ENCODE data around the gene PDE10A. TPM values are rescaled to one million over a fixed set of nuclear protein-coding genes. Genes with fewer than 3 reads are reported as not detected.

Gene PDE10A
- total RNA-seq, 6 donors from 2014 or later, result 0.89 to 4.9 (median 1.4) TPM

DNA sequence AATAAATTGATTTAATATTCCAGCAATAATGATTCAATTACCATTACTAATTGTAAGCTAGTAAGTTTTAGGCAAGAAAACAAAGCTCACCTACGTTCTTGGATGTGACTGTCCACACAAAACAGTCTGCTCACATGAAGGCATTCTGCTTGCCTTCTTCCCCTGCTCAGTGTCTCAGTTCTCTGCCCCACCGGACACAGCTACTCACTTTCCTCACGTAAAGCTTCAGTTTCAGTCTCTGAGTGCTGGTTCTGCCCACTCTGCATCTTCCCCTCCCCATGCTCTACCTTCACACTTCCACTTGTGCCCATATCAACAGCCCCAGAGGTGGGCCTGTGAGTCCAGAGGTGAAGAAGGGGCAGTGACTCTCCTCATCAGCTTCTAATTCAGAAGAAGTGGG, 279.7 kb downstream of the PDE10A start:
- no peaks in the 10 kb centered on the region for H3K27me3 ChIP-seq
- H3K4me1 ChIP-seq, result no peaks in the 10 kb centered on the region
- DNase-seq (no peak), ATAC-seq (ENCODE audit: low FRiP score in 2 of 2) (no peak)
- no peak overlapping the region for H3K27ac ChIP-seq
- H3K36me3 ChIP-seq, result no peaks in the 10 kb centered on the region
- no peaks in the 10 kb centered on the region for H3K9me3 ChIP-seq
- 85 to 89% methylated on average over 3 of the region's 3 CpGs for WGBS, 2 donors
- H3K4me3 ChIP-seq, result no peak overlapping the region
- no peak for TF ChIP-seq POLR2A (IDR thresholded peaks at IDR 0.05)
- TF ChIP-seq POLR2AphosphoS5 (IDR thresholded peaks at IDR 0.05), result no peak
- no peak for TF ChIP-seq EP300 (IDR thresholded peaks at IDR 0.05)
- TF ChIP-seq, protein P1, sequence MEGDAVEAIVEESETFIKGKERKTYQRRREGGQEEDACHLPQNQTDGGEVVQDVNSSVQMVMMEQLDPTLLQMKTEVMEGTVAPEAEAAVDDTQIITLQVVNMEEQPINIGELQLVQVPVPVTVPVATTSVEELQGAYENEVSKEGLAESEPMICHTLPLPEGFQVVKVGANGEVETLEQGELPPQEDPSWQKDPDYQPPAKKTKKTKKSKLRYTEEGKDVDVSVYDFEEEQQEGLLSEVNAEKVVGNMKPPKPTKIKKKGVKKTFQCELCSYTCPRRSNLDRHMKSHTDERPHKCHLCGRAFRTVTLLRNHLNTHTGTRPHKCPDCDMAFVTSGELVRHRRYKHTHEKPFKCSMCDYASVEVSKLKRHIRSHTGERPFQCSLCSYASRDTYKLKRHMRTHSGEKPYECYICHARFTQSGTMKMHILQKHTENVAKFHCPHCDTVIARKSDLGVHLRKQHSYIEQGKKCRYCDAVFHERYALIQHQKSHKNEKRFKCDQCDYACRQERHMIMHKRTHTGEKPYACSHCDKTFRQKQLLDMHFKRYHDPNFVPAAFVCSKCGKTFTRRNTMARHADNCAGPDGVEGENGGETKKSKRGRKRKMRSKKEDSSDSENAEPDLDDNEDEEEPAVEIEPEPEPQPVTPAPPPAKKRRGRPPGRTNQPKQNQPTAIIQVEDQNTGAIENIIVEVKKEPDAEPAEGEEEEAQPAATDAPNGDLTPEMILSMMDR (IDR thresholded peaks at IDR 0.05), result no peak

DNA sequence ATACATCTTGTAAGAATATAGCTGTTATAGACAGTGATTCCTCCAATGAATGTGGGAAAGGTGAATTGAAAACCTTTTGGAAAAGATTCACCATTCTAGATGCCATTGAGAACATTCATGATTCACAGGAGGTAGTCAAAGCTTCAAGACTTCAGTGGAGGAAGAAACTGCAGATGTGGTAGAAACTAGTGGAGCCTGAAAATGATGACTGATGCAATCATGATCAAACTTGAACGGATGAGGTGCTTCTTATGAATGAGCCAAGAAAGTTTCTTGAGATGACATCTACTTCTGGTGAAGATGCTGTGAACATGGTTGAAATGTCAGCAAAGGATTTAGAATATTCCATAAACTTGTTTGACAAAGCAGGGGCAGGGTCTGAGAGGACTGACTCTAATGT, 286.9 kb downstream of the PDE10A start:
- no peaks in the 10 kb centered on the region for H3K4me1 ChIP-seq
- DNase-seq, result no peak
- 86 to 100% methylated on average over 1 of the region's 1 CpG for WGBS, 2 donors
- TF ChIP-seq EP300 (IDR thresholded peaks at IDR 0.05) (no peak), POLR2AphosphoS5 (IDR thresholded peaks at IDR 0.05) (no peak)
- TF ChIP-seq, protein P1 (IDR thresholded peaks at IDR 0.05), result no peak
- H3K27me3 ChIP-seq, result no peaks in the 10 kb centered on the region
- no peak overlapping the region for H3K27ac ChIP-seq
- H3K9me3 ChIP-seq, result no peaks in the 10 kb centered on the region
- no peak for ATAC-seq (ENCODE audit: low FRiP score in 2 of 2)
- H3K36me3 ChIP-seq, result no peaks in the 10 kb centered on the region
- no peak overlapping the region for H3K4me3 ChIP-seq

DNA sequence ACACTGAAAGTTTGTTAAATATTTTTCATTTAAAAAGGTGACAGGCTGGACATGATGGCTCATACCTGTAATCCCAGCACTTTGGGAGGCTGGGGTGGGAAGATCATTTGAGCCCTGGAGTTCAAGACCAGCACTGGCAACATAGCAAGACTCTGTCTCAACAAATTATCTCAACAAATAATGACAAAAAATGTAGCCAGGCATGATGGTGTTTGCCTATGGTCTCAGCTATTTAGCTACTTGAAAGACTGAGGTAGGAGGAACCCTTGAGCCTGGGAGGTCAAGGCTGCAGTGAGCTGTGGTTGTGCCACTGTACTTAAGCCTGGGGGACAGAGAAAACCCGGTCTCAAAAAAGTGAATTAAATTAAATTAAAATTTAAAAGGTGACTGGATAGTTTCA, 297.7 kb downstream of the PDE10A start:
- no peaks in the 10 kb centered on the region for H3K9me3 ChIP-seq
- no peak overlapping the region for H3K4me3 ChIP-seq
- H3K4me1 ChIP-seq, result no peaks in the 10 kb centered on the region
- 86 to 93% methylated on average over 1 of the region's 1 CpG for WGBS, 2 donors
- H3K27me3 ChIP-seq, result no peaks in the 10 kb centered on the region
- ATAC-seq (ENCODE audit: low FRiP score in 2 of 2) (no peak), DNase-seq (no peak)
- H3K36me3 ChIP-seq, result no peaks in the 10 kb centered on the region
- H3K27ac ChIP-seq, result no peak overlapping the region
- TF ChIP-seq POLR2A (IDR thresholded peaks at IDR 0.05) (no peak), EP300 (IDR thresholded peaks at IDR 0.05) (no peak), POLR2AphosphoS5 (IDR thresholded peaks at IDR 0.05) (no peak)
- TF ChIP-seq, protein P1 (IDR thresholded peaks at IDR 0.05), result no peak

DNA sequence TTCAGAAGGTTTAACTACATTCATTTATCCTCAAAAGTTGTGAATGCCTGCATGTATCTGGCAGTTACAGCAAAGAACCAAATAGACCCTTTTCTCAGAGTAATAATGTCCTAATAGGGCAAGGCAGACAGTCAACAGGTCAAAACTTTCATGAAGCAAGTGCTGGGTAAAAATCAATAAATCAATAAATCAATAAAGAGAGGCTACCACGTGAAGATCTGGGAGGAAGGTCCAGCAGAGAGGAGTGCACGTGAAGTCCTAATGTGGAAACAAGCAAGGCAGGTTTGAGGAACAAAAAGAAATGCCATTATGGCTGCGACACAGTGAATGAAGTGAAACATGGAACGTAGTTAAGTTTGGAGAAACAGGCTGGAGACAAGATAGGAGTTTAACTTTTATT, 317.3 kb downstream of the PDE10A start:
- no peak for ATAC-seq (ENCODE audit: low FRiP score in 2 of 2)
- 79 to 86% methylated on average over 4 of the region's 4 CpGs for WGBS, 2 donors

DNA sequence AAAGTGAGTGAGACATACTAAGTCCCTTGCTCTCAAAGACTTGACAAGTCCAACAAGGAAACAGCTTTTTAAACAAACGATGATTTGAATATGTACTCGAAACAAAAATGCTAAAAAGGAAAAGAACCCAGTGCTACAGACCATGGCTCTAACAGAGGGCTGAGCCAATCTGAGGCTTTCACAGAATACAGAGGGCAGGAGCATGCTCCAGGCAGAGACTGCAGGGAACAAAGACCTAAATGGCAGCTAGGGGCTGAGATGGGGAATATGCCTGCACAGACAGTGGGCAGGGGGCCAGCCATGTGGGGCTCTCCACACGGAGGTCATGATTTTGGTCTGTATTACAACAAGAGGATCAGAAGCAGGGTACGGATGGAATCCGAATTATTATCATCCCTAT, 322.5 kb downstream of the PDE10A start:
- ATAC-seq (ENCODE audit: low FRiP score in 2 of 2) (no peak), DNase-seq (no peak)
- no peaks in the 10 kb centered on the region for H3K27me3 ChIP-seq
- H3K36me3 ChIP-seq, result no peaks in the 10 kb centered on the region
- TF ChIP-seq EP300 (IDR thresholded peaks at IDR 0.05), result no peak
- no peak for TF ChIP-seq POLR2AphosphoS5 (IDR thresholded peaks at IDR 0.05)
- TF ChIP-seq, protein P1 (IDR thresholded peaks at IDR 0.05), result no peak
- TF ChIP-seq POLR2A (IDR thresholded peaks at IDR 0.05), result no peak
- no peaks in the 10 kb centered on the region for H3K4me1 ChIP-seq
- H3K9me3 ChIP-seq, result no peaks in the 10 kb centered on the region
- H3K4me3 ChIP-seq, result no peak overlapping the region
- H3K27ac ChIP-seq, result no peak overlapping the region
- 77 to 82% methylated on average over 5 of the region's 5 CpGs for WGBS, 2 donors

More for the DNA sequence above, 317.3 kb downstream of the PDE10A start:
- DNase-seq, result no peak
- TF ChIP-seq POLR2A (IDR thresholded peaks at IDR 0.05), result no peak
- no peak for TF ChIP-seq POLR2AphosphoS5 (IDR thresholded peaks at IDR 0.05)
- TF ChIP-seq, protein P1 (IDR thresholded peaks at IDR 0.05), result no peak
- Histone ChIP-seq H3K4me1 (no peaks in the 10 kb centered on the region), H3K36me3 (no peaks in the 10 kb centered on the region), H3K27ac (no peak overlapping the region), H3K9me3 (peaks cover 0 to 11% (median 0%) of the 10 kb centered on the region in 4 donors), H3K27me3 (no peaks in the 10 kb centered on the region), H3K4me3 (no peak overlapping the region)
